ENCODE measurements around the gene SV2C. TPM values are rescaled to one million over a fixed set of nuclear protein-coding genes. Genes with fewer than 3 reads are reported as not detected.
"Not testable (repeated sequence)": the region's sequence is repeated elsewhere in the genome, so short reads cannot be mapped to it uniquely, and the experiment has no call there.

The SV2C gene
- total RNA-seq, 1 donor, result not detected

DNA sequence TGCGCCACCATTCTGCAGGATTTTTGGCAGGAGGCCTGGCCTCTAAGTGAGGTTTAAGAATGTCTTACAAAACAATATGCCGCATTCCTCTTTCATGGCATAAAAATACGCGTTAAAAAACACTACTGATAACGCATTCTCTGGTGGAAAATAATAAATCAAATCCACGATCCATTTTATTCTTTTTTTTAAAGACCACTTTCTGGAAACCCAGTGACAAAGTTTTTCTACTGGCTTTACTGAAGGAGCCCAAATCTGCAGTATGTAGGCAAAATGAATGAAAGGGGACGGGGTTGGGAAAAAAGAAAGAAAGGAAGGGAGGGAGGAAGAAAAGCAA is 2.0 kb downstream of the SV2C start:
- H3K27me3 ChIP-seq (ENCODE audit: insufficient read depth, low read length), result peaks cover 39% of the 10 kb centered on the region
- no peaks in the 10 kb centered on the region for H3K4me1 ChIP-seq (ENCODE audit: insufficient read depth, low read length)
- no peak overlapping the region for H3K4me2 ChIP-seq (ENCODE audit: insufficient read depth, low read length)
- no peak overlapping the region for H2AFZ ChIP-seq (ENCODE audit: low read length)
- H3K79me2 ChIP-seq (ENCODE audit: insufficient read depth, low read length), result no peaks in the 10 kb centered on the region
- TF ChIP-seq, protein P1, sequence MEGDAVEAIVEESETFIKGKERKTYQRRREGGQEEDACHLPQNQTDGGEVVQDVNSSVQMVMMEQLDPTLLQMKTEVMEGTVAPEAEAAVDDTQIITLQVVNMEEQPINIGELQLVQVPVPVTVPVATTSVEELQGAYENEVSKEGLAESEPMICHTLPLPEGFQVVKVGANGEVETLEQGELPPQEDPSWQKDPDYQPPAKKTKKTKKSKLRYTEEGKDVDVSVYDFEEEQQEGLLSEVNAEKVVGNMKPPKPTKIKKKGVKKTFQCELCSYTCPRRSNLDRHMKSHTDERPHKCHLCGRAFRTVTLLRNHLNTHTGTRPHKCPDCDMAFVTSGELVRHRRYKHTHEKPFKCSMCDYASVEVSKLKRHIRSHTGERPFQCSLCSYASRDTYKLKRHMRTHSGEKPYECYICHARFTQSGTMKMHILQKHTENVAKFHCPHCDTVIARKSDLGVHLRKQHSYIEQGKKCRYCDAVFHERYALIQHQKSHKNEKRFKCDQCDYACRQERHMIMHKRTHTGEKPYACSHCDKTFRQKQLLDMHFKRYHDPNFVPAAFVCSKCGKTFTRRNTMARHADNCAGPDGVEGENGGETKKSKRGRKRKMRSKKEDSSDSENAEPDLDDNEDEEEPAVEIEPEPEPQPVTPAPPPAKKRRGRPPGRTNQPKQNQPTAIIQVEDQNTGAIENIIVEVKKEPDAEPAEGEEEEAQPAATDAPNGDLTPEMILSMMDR (IDR thresholded peaks at IDR 0.05; ENCODE audit: extremely low read depth, low read depth, low read length), result no peak
- no peaks in the 10 kb centered on the region for H3K9me3 ChIP-seq (ENCODE audit: low read depth, low read length)
- no peak for DNase-seq (ENCODE audit: insufficient read length, low spot score, missing footprints)
- no peak overlapping the region for H3K27ac ChIP-seq (ENCODE audit: low read depth, low read length)
- no peaks in the 10 kb centered on the region for H4K20me1 ChIP-seq (ENCODE audit: insufficient read depth, low read length)
- no peak overlapping the region for H3K4me3 ChIP-seq (ENCODE audit: insufficient read depth, low read length)
- H3K36me3 ChIP-seq (ENCODE audit: insufficient read depth, low read length), result no peaks in the 10 kb centered on the region

DNA sequence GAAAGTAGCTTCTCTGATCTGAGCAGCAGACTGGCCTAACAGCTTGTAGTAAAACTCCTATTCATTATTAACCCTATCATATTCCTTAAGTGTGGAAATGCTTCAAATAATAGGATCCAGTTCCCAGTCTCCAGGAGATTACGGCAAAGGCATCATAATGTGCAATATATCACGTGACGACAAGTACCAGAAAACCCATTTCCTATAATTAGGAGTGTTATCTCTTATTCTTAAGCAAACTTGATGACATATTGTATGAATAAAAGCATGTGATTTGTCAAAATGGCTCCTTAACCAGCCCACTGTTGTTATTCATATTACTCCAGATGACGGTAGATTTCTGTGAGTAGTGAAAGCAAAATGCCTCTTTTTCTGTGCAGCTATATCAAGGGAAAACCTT is 2.9 kb downstream of the SV2C start:
- TF ChIP-seq, protein P1 (IDR thresholded peaks at IDR 0.05; ENCODE audit: extremely low read depth, low read depth, low read length), result no peak
- H3K27me3 ChIP-seq (ENCODE audit: insufficient read depth, low read length), result peaks cover 39% of the 10 kb centered on the region
- H3K9me3 ChIP-seq (ENCODE audit: low read depth, low read length), result no peaks in the 10 kb centered on the region
- H3K79me2 ChIP-seq (ENCODE audit: insufficient read depth, low read length), result no peaks in the 10 kb centered on the region
- no peak overlapping the region for H3K4me3 ChIP-seq (ENCODE audit: insufficient read depth, low read length)
- no peak overlapping the region for H3K4me2 ChIP-seq (ENCODE audit: insufficient read depth, low read length)
- no peak for DNase-seq (ENCODE audit: insufficient read length, low spot score, missing footprints)
- H2AFZ ChIP-seq (ENCODE audit: low read length), result no peak overlapping the region
- no peaks in the 10 kb centered on the region for H3K36me3 ChIP-seq (ENCODE audit: insufficient read depth, low read length)
- no peaks in the 10 kb centered on the region for H3K4me1 ChIP-seq (ENCODE audit: insufficient read depth, low read length)
- no peaks in the 10 kb centered on the region for H4K20me1 ChIP-seq (ENCODE audit: insufficient read depth, low read length)
- no peak overlapping the region for H3K27ac ChIP-seq (ENCODE audit: low read depth, low read length)

DNA sequence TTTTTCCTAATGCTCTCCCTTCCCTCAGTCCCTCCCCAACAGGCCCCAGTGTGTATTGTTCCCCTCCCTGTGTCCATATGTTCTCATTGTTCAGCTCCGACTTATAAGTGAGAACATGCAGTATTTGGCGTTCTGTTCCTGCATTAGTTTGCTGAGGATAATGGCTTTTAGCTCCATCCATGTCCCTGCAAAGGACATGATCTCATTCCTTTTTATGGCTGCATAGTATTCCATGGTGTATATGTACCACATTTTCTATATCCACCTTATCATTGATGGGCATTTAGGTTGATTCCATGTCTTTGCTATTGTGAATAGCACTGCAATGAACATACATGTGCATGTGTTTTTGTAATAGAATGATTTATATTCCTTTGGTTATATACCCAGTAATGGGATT is 6.0 kb downstream of the SV2C start:
- H2AFZ ChIP-seq (ENCODE audit: low read length); H3K4me3 ChIP-seq (ENCODE audit: insufficient read depth, low read length); H3K79me2 ChIP-seq (ENCODE audit: insufficient read depth, low read length); H3K27ac ChIP-seq (ENCODE audit: low read depth, low read length); H4K20me1 ChIP-seq (ENCODE audit: insufficient read depth, low read length); H3K36me3 ChIP-seq (ENCODE audit: insufficient read depth, low read length); DNase-seq (ENCODE audit: insufficient read length, low spot score, missing footprints); H3K4me1 ChIP-seq (ENCODE audit: insufficient read depth, low read length); H3K9me3 ChIP-seq (ENCODE audit: low read depth, low read length); H3K4me2 ChIP-seq (ENCODE audit: insufficient read depth, low read length): not testable (repeated sequence)
- peaks cover 13% of the 10 kb centered on the region for H3K27me3 ChIP-seq (ENCODE audit: insufficient read depth, low read length)

DNA sequence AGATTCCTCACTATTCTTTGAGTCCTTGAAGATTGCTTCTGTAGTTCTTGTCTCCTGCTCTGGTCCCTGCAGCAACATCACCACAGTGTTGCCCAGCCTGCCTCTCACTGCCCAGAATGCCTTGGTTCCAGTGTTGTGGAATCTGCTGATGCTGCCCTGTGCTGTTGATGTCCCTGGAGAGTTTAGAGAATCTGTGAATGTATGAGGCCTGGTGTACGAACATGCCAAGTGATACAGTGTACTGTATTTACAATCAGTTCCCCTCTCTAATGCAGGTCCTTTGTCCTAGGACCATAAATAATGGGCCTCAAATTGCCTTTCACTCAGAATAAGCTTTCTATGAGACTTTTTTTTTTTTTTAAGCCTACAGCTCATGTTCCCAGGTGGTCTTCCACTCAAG is 8.2 kb downstream of the SV2C start:
- no peak overlapping the region for H3K4me3 ChIP-seq (ENCODE audit: insufficient read depth, low read length)

More for the DNA sequence above, 8.2 kb downstream of the SV2C start:
- no peak overlapping the region for H2AFZ ChIP-seq (ENCODE audit: low read length)
- no peaks in the 10 kb centered on the region for H3K36me3 ChIP-seq (ENCODE audit: insufficient read depth, low read length)
- no peaks in the 10 kb centered on the region for H3K27me3 ChIP-seq (ENCODE audit: insufficient read depth, low read length)
- no peaks in the 10 kb centered on the region for H4K20me1 ChIP-seq (ENCODE audit: insufficient read depth, low read length)
- TF ChIP-seq, protein P1 (IDR thresholded peaks at IDR 0.05; ENCODE audit: extremely low read depth, low read depth, low read length), result no peak
- no peaks in the 10 kb centered on the region for H3K79me2 ChIP-seq (ENCODE audit: insufficient read depth, low read length)
- H3K9me3 ChIP-seq (ENCODE audit: low read depth, low read length), result no peaks in the 10 kb centered on the region
- H3K4me2 ChIP-seq (ENCODE audit: insufficient read depth, low read length), result no peak overlapping the region
- no peaks in the 10 kb centered on the region for H3K4me1 ChIP-seq (ENCODE audit: insufficient read depth, low read length)
- no peak overlapping the region for H3K27ac ChIP-seq (ENCODE audit: low read depth, low read length)
- DNase-seq (ENCODE audit: insufficient read length, low spot score, missing footprints), result no peak
